ENCODE results near the gene SLC22A16.
"Not testable (repeated sequence)": the region's sequence is repeated elsewhere in the genome, so short reads cannot be mapped to it uniquely, and the experiment has no call there.

Gene SLC22A16

GRCh38 chr6:110488606-110489190 lies 12.3 kb upstream of the SLC22A16 start:
- DNase-seq, result no peak

- not testable (repeated sequence) for DNase-seq
Observed at GRCh38 chr6:110487968-110488381, 11.6 kb upstream of the SLC22A16 start.

- no peak for DNase-seq
Observed at GRCh38 chr6:110486756-110487155, 10.3 kb upstream of the SLC22A16 start.

- DNase-seq, result no peak
Observed at GRCh38 chr6:110485491-110485890, 9.1 kb upstream of the SLC22A16 start.

- DNase-seq, result no peak
Observed at GRCh38 chr6:110484321-110484720, 7.9 kb upstream of the SLC22A16 start.

GRCh38 chr6:110482774-110483400 lies 6.5 kb upstream of the SLC22A16 start:
- DNase-seq, result no peak

GRCh38 chr6:110481081-110481480 lies 4.7 kb upstream of the SLC22A16 start:
- no peak for DNase-seq

- no peak for DNase-seq
Observed at GRCh38 chr6:110475066-110475653, 1.3 kb downstream of the SLC22A16 start.

GRCh38 chr6:110474500-110474899 lies 1.9 kb downstream of the SLC22A16 start:
- DNase-seq, result no peak

GRCh38 chr6:110472739-110473138 lies 3.7 kb downstream of the SLC22A16 start:
- DNase-seq, result no peak

- no peak for DNase-seq
Observed at GRCh38 chr6:110471726-110472365, 4.6 kb downstream of the SLC22A16 start.

GRCh38 chr6:110468731-110469130 lies 7.7 kb downstream of the SLC22A16 start:
- no peak for DNase-seq

GRCh38 chr6:110467566-110468140 lies 8.8 kb downstream of the SLC22A16 start:
- no peak for DNase-seq

GRCh38 chr6:110462884-110463481 lies 13.4 kb downstream of the SLC22A16 start:
- DNase-seq, result no peak

- DNase-seq, result no peak
Observed at GRCh38 chr6:110461376-110461775, 15.0 kb downstream of the SLC22A16 start.

GRCh38 chr6:110459137-110459536 lies 17.3 kb downstream of the SLC22A16 start:
- no peak for DNase-seq

- no peak for DNase-seq
Observed at GRCh38 chr6:110458476-110458875, 17.9 kb downstream of the SLC22A16 start.

GRCh38 chr6:110457567-110458175 lies 18.7 kb downstream of the SLC22A16 start:
- DNase-seq, result not testable (repeated sequence)

- no peak for DNase-seq
Observed at GRCh38 chr6:110456694-110457093, 19.7 kb downstream of the SLC22A16 start.

- DNase-seq, result no peak
Observed at GRCh38 chr6:110449541-110449895, 26.9 kb downstream of the SLC22A16 start.

- no peak for DNase-seq
Observed at GRCh38 chr6:110448846-110449540, 27.4 kb downstream of the SLC22A16 start.

GRCh38 chr6:110447761-110448160 lies 28.7 kb downstream of the SLC22A16 start:
- DNase-seq, result no peak

All from activated gamma-delta T cell treated with Interleukin-2 at 50 U/mL for 16 hours (primary cell).